ENCODE data around the gene VSTM2B.

VSTM2B gene

GRCh38 chr19:29537601-29538000, 11.8 kb downstream of the VSTM2B start:
- no peak overlapping the region for H2AFZ ChIP-seq (ENCODE audit: low read depth, low read length)
- no peak overlapping the region for H3K14ac ChIP-seq (ENCODE audit: low read length in 2 of 2)
- no peak overlapping the region for H2BK5ac ChIP-seq (ENCODE audit: low read depth, low read length, poor library complexity, severe bottlenecking)
- H3K18ac ChIP-seq (ENCODE audit: low read depth in 1 of 2, low read length in 2 of 2): no peak overlapping the region
- H3K4me1 ChIP-seq (ENCODE audit: control insufficient read depth, insufficient read depth, low read depth, low read length): no peaks in the 10 kb centered on the region
- no peak overlapping the region for H2BK120ac ChIP-seq (ENCODE audit: low read depth, low read length)
- H3K27ac ChIP-seq (ENCODE audit: low read length, poor library complexity, severe bottlenecking): no peak overlapping the region
- no peak overlapping the region for H2BK15ac ChIP-seq (ENCODE audit: low read depth, poor library complexity, severe bottlenecking)
- no peak overlapping the region for H4K91ac ChIP-seq (ENCODE audit: low read length)
- 79% methylated on average over 11 of the region's 11 CpGs for WGBS
- no peaks in the 10 kb centered on the region for H3K36me3 ChIP-seq (ENCODE audit: control insufficient read depth in 1 of 2, insufficient read depth in 2 of 2, low read depth in 1 of 2, low read length in 2 of 2)
- H3K9ac ChIP-seq (ENCODE audit: low read length): no peak overlapping the region
- peaks cover 4 to 47% of the 10 kb centered on the region in 2 experiments for H3K27me3 ChIP-seq (ENCODE audit: control insufficient read depth in 1 of 2, insufficient read depth in 1 of 2, low read length in 2 of 2)
- no peak overlapping the region for H3K4me2 ChIP-seq (ENCODE audit: low read length, poor library complexity, severe bottlenecking)
- no peak overlapping the region for H3K4me3 ChIP-seq (ENCODE audit: insufficient read depth in 1 of 2, low read depth in 1 of 2, low read length in 2 of 2)
- H3K79me1 ChIP-seq (replicated peaks; ENCODE audit: low read length, poor library complexity, severe bottlenecking): no peaks in the 10 kb centered on the region
- H4K8ac ChIP-seq (ENCODE audit: low read length): no peak overlapping the region
- no peak overlapping the region for H3K4ac ChIP-seq (ENCODE audit: low read depth in 1 of 2, low read length in 2 of 2)
- no peak overlapping the region for H3K23ac ChIP-seq (ENCODE audit: low read length in 2 of 2)
- no peak overlapping the region for H2BK12ac ChIP-seq (ENCODE audit: low read length in 2 of 2)
- peaks cover 6% of the 10 kb centered on the region for H3K9me3 ChIP-seq (ENCODE audit: control insufficient read depth, low read length)
- DNase-seq: no peak
- H2AK5ac ChIP-seq (ENCODE audit: low read length, severe bottlenecking): no peak overlapping the region

GRCh38 chr19:29538146-29538545, 12.4 kb downstream of the VSTM2B start:
- WGBS: 90% methylated on average over 12 of the region's 12 CpGs
- H3K18ac ChIP-seq (ENCODE audit: low read depth in 1 of 2, low read length in 2 of 2): no peak overlapping the region

GRCh38 chr19:29538651-29539050, 12.9 kb downstream of the VSTM2B start:
- no peak overlapping the region for H3K14ac ChIP-seq (ENCODE audit: low read length in 2 of 2)
- H2BK120ac ChIP-seq (ENCODE audit: low read depth, low read length): no peak overlapping the region
- H2AFZ ChIP-seq (ENCODE audit: low read depth, low read length): no peak overlapping the region
- no peaks in the 10 kb centered on the region for H3K79me1 ChIP-seq (replicated peaks; ENCODE audit: low read length, poor library complexity, severe bottlenecking)
- no peaks in the 10 kb centered on the region for H3K36me3 ChIP-seq (ENCODE audit: control insufficient read depth in 1 of 2, insufficient read depth in 2 of 2, low read depth in 1 of 2, low read length in 2 of 2)
- no peak overlapping the region for H3K4me3 ChIP-seq (ENCODE audit: insufficient read depth in 1 of 2, low read depth in 1 of 2, low read length in 2 of 2)
- H3K27ac ChIP-seq (ENCODE audit: low read length, poor library complexity, severe bottlenecking): no peak overlapping the region
- H3K4me1 ChIP-seq (ENCODE audit: control insufficient read depth, insufficient read depth, low read depth, low read length): no peaks in the 10 kb centered on the region
- no peak overlapping the region for H3K9ac ChIP-seq (ENCODE audit: low read length)
- H2BK15ac ChIP-seq (ENCODE audit: low read depth, poor library complexity, severe bottlenecking): no peak overlapping the region
- 48% methylated on average over 3 of the region's 3 CpGs for WGBS
- H3K18ac ChIP-seq (ENCODE audit: low read depth in 1 of 2, low read length in 2 of 2): no peak overlapping the region
- H3K4ac ChIP-seq (ENCODE audit: low read depth in 1 of 2, low read length in 2 of 2): no peak overlapping the region
- H4K91ac ChIP-seq (ENCODE audit: low read length): no peak overlapping the region
- no peak overlapping the region for H2BK12ac ChIP-seq (ENCODE audit: low read length in 2 of 2)
- no peak overlapping the region for H2BK5ac ChIP-seq (ENCODE audit: low read depth, low read length, poor library complexity, severe bottlenecking)
- no peak overlapping the region for H3K4me2 ChIP-seq (ENCODE audit: low read length, poor library complexity, severe bottlenecking)
- no peak for DNase-seq
- H2AK5ac ChIP-seq (ENCODE audit: low read length, severe bottlenecking): no peak overlapping the region
- no peak overlapping the region for H4K8ac ChIP-seq (ENCODE audit: low read length)
- H3K23ac ChIP-seq (ENCODE audit: low read length in 2 of 2): no peak overlapping the region
- H3K27me3 ChIP-seq (ENCODE audit: control insufficient read depth in 1 of 2, insufficient read depth in 1 of 2, low read length in 2 of 2): peaks cover 0 to 37% of the 10 kb centered on the region in 2 experiments
- H3K9me3 ChIP-seq (ENCODE audit: control insufficient read depth, low read length): peaks cover 6% of the 10 kb centered on the region

More at GRCh38 chr19:29538146-29538545, 12.4 kb downstream of the VSTM2B start:
- no peaks in the 10 kb centered on the region for H3K4me1 ChIP-seq (ENCODE audit: control insufficient read depth, insufficient read depth, low read depth, low read length)
- H2AK5ac ChIP-seq (ENCODE audit: low read length, severe bottlenecking): no peak overlapping the region
- peaks cover 6% of the 10 kb centered on the region for H3K9me3 ChIP-seq (ENCODE audit: control insufficient read depth, low read length)
- H2BK15ac ChIP-seq (ENCODE audit: low read depth, poor library complexity, severe bottlenecking): no peak overlapping the region
- no peak overlapping the region for H3K14ac ChIP-seq (ENCODE audit: low read length in 2 of 2)
- no peak for DNase-seq
- no peak overlapping the region for H3K23ac ChIP-seq (ENCODE audit: low read length in 2 of 2)
- no peak overlapping the region for H3K4me3 ChIP-seq (ENCODE audit: insufficient read depth in 1 of 2, low read depth in 1 of 2, low read length in 2 of 2)
- no peaks in the 10 kb centered on the region for H3K79me1 ChIP-seq (replicated peaks; ENCODE audit: low read length, poor library complexity, severe bottlenecking)
- no peak overlapping the region for H3K4ac ChIP-seq (ENCODE audit: low read depth in 1 of 2, low read length in 2 of 2)
- no peak overlapping the region for H2BK120ac ChIP-seq (ENCODE audit: low read depth, low read length)
- H2BK12ac ChIP-seq (ENCODE audit: low read length in 2 of 2): no peak overlapping the region
- H4K8ac ChIP-seq (ENCODE audit: low read length): no peak overlapping the region
- H3K36me3 ChIP-seq (ENCODE audit: control insufficient read depth in 1 of 2, insufficient read depth in 2 of 2, low read depth in 1 of 2, low read length in 2 of 2): no peaks in the 10 kb centered on the region
- H2AFZ ChIP-seq (ENCODE audit: low read depth, low read length): no peak overlapping the region
- peaks cover under 1 to 42% of the 10 kb centered on the region in 2 experiments for H3K27me3 ChIP-seq (ENCODE audit: control insufficient read depth in 1 of 2, insufficient read depth in 1 of 2, low read length in 2 of 2)
- H3K4me2 ChIP-seq (ENCODE audit: low read length, poor library complexity, severe bottlenecking): no peak overlapping the region
- no peak overlapping the region for H3K27ac ChIP-seq (ENCODE audit: low read length, poor library complexity, severe bottlenecking)
- no peak overlapping the region for H2BK5ac ChIP-seq (ENCODE audit: low read depth, low read length, poor library complexity, severe bottlenecking)
- no peak overlapping the region for H3K9ac ChIP-seq (ENCODE audit: low read length)
- no peak overlapping the region for H4K91ac ChIP-seq (ENCODE audit: low read length)

GRCh38 chr19:29539131-29539530, 13.3 kb downstream of the VSTM2B start:
- no peak overlapping the region for H3K23ac ChIP-seq (ENCODE audit: low read length in 2 of 2)
- no peaks in the 10 kb centered on the region for H3K36me3 ChIP-seq (ENCODE audit: control insufficient read depth in 1 of 2, insufficient read depth in 2 of 2, low read depth in 1 of 2, low read length in 2 of 2)
- H2BK15ac ChIP-seq (ENCODE audit: low read depth, poor library complexity, severe bottlenecking): no peak overlapping the region
- no peak overlapping the region for H3K18ac ChIP-seq (ENCODE audit: low read depth in 1 of 2, low read length in 2 of 2)
- H2BK5ac ChIP-seq (ENCODE audit: low read depth, low read length, poor library complexity, severe bottlenecking): no peak overlapping the region
- H2BK12ac ChIP-seq (ENCODE audit: low read length in 2 of 2): no peak overlapping the region
- H3K27me3 ChIP-seq (ENCODE audit: control insufficient read depth in 1 of 2, insufficient read depth in 1 of 2, low read length in 2 of 2): peaks cover 0 to 32% of the 10 kb centered on the region in 2 experiments
- WGBS: 72% methylated on average over 9 of the region's 9 CpGs
- no peak overlapping the region for H2AFZ ChIP-seq (ENCODE audit: low read depth, low read length)
- no peak overlapping the region for H3K4ac ChIP-seq (ENCODE audit: low read depth in 1 of 2, low read length in 2 of 2)
- no peaks in the 10 kb centered on the region for H3K4me1 ChIP-seq (ENCODE audit: control insufficient read depth, insufficient read depth, low read depth, low read length)
- peaks cover 6% of the 10 kb centered on the region for H3K9me3 ChIP-seq (ENCODE audit: control insufficient read depth, low read length)
- no peak overlapping the region for H4K91ac ChIP-seq (ENCODE audit: low read length)
- no peak overlapping the region for H3K27ac ChIP-seq (ENCODE audit: low read length, poor library complexity, severe bottlenecking)
- H2AK5ac ChIP-seq (ENCODE audit: low read length, severe bottlenecking): no peak overlapping the region
- DNase-seq: no peak
- H3K9ac ChIP-seq (ENCODE audit: low read length): no peak overlapping the region
- H4K8ac ChIP-seq (ENCODE audit: low read length): no peak overlapping the region
- H3K14ac ChIP-seq (ENCODE audit: low read length in 2 of 2): no peak overlapping the region
- no peak overlapping the region for H3K4me2 ChIP-seq (ENCODE audit: low read length, poor library complexity, severe bottlenecking)
- H3K4me3 ChIP-seq (ENCODE audit: insufficient read depth in 1 of 2, low read depth in 1 of 2, low read length in 2 of 2): no peak overlapping the region
- H2BK120ac ChIP-seq (ENCODE audit: low read depth, low read length): no peak overlapping the region
- no peaks in the 10 kb centered on the region for H3K79me1 ChIP-seq (replicated peaks; ENCODE audit: low read length, poor library complexity, severe bottlenecking)
